Astrocyte of the spinal cord (primary cell): Measurements from ENCODE around the gene SMOC1.
A peak's percentile ranks its signal among the peaks of the same experiment; 100 is the strongest.

Experiments used
- DNase-seq: peaks from one replicate; pipeline ENCODE4 v3.0.0; 2011; ENCODE audit warnings: low read depth, low spot score
- H3K4me3 ChIP-seq: 2 replicates; pipeline ENCODE4 v1.5.1; 2011; ENCODE audit warnings: low read depth, mild to moderate bottlenecking, low read length, moderate library complexity
- in situ Hi-C: cut with HindIII; loops from 2 replicates; pipeline ENCODE4 v1.10.0; 2017; ENCODE audit warnings: low sequenced_read_pairs
- TF ChIP-seq, protein P1 (sequence below): IDR thresholded peaks from 2 replicates; pipeline ENCODE4 v1.5.1; 2012; ENCODE audit warnings: low read depth, mild to moderate bottlenecking, low read length, inconsistent platforms

Gene SMOC1

GRCh38 chr14:69963966-69964365, 84.8 kb downstream of the SMOC1 start:
- H3K4me3 ChIP-seq = no peak overlapping the region
- DNase-seq = no peak
- in situ Hi-C loops = no loop called here

GRCh38 chr14:69964841-69965240, 85.6 kb downstream of the SMOC1 start:
- in situ Hi-C loops = no loop called here
- no peak overlapping the region for H3K4me3 ChIP-seq
- DNase-seq = no peak
- TF ChIP-seq, protein P1, sequence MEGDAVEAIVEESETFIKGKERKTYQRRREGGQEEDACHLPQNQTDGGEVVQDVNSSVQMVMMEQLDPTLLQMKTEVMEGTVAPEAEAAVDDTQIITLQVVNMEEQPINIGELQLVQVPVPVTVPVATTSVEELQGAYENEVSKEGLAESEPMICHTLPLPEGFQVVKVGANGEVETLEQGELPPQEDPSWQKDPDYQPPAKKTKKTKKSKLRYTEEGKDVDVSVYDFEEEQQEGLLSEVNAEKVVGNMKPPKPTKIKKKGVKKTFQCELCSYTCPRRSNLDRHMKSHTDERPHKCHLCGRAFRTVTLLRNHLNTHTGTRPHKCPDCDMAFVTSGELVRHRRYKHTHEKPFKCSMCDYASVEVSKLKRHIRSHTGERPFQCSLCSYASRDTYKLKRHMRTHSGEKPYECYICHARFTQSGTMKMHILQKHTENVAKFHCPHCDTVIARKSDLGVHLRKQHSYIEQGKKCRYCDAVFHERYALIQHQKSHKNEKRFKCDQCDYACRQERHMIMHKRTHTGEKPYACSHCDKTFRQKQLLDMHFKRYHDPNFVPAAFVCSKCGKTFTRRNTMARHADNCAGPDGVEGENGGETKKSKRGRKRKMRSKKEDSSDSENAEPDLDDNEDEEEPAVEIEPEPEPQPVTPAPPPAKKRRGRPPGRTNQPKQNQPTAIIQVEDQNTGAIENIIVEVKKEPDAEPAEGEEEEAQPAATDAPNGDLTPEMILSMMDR = no peak

More at GRCh38 chr14:69963966-69964365, 84.8 kb downstream of the SMOC1 start:
- TF ChIP-seq, protein P1 = no peak

DNA sequence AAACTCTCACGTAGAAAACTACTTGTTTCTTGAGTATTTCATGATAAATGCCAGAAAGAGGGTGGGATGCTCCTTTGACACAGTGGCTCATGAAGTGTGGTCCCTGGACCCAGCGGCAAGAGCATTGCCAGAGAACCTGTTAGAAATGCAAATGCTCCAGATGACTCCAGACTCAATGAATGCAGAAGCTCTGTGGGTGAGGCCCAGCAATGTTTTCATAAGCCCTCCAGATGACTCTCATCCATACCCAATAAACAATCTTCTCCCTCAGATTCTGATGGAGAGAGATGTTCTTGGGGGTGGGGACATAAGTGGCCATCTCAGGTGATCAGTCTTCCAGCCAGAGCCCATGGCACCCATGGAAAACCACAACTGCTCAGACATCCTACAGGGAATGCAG, 88.9 kb downstream of the SMOC1 start:
- DNase-seq = peak; percentile 15
- TF ChIP-seq, protein P1 = no peak
- in situ Hi-C loops = no loop called here
- no peak overlapping the region for H3K4me3 ChIP-seq

GRCh38 chr14:69968681-69969080, 89.5 kb downstream of the SMOC1 start:
- no peak for DNase-seq
- H3K4me3 ChIP-seq = no peak overlapping the region
- TF ChIP-seq, protein P1 = peak; percentile 2
- in situ Hi-C loops = no loop called here

DNA sequence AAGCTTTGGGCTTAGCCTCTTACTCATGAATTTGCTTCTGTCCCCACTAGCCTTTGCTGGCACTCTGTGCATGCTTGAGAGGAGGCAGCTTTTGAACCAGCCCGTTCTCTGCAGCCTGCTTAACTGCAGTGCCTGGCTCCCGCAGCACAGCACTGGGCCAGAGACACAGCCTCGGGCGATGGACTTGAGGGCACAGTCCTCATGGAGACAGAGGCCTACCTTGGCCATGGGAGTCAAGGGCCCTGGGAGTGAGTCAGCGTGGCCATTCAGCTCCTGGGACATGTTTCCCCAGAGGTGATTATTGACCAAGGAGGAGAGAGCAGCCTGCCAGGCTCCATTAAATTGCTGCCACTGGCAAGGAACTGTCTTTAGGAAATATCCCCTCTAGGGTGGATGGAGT, 93.5 kb downstream of the SMOC1 start:
- DNase-seq = no peak
- TF ChIP-seq, protein P1 = no peak
- H3K4me3 ChIP-seq = no peak overlapping the region
- in situ Hi-C loops = no loop called here

DNA sequence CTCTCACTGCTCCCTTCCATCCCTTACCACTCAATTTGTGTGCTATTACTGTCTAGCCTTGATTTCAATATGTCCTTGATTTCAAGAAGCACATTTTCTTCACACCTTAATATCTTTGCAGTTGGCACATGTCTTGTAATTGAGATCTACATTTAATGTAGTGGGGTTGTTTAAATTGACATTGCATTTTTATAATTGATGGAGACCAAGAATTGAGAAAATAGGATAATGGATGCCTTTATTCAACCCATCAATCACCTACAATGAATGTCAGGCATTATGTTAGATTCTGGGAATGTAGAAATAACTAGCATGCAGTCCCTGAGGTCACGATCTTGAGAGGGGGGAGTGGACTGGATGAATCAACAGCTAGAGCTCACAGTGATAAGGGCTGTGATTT, 94.6 kb downstream of the SMOC1 start:
- TF ChIP-seq, protein P1 = no peak
- no peak for DNase-seq
- in situ Hi-C loops = no loop called here
- no peak overlapping the region for H3K4me3 ChIP-seq

DNA sequence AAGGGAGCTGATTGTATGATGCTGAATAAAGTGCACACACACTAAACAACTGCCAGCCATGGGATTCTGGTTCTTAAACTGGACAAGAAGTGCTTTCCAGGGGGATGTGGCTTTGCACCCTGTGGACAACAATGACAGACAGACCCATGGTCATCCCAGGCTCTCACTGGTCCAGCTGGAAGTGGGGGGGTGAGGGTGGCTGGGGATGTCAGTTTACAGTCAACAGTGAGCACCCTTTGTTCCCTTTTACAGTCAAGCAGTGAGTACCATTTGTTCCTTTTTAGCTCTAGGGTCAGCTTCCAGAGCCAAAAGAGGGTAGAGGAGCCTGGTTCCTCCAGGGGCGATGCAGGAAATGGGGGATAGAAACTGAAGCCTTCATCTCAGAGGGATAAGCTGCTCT, 100.7 kb downstream of the SMOC1 start:
- TF ChIP-seq, protein P1 = no peak
- DNase-seq = no peak
- in situ Hi-C loops = no loop called here
- H3K4me3 ChIP-seq = no peak overlapping the region
